GM19351 (cell line): ENCODE results near the gene LRRC8C.
A peak's percentile ranks its signal among the peaks of the same experiment; 100 is the strongest.

Experiments used
- ATAC-seq: cut with Tn5 transposase; IDR thresholded peaks from one replicate; pipeline ENCODE4 v1.9.1; 2021; ENCODE audit warnings: mild to moderate bottlenecking, moderate library complexity; ENCODE audit not compliant: unreplicated experiment

LRRC8C gene

DNA sequence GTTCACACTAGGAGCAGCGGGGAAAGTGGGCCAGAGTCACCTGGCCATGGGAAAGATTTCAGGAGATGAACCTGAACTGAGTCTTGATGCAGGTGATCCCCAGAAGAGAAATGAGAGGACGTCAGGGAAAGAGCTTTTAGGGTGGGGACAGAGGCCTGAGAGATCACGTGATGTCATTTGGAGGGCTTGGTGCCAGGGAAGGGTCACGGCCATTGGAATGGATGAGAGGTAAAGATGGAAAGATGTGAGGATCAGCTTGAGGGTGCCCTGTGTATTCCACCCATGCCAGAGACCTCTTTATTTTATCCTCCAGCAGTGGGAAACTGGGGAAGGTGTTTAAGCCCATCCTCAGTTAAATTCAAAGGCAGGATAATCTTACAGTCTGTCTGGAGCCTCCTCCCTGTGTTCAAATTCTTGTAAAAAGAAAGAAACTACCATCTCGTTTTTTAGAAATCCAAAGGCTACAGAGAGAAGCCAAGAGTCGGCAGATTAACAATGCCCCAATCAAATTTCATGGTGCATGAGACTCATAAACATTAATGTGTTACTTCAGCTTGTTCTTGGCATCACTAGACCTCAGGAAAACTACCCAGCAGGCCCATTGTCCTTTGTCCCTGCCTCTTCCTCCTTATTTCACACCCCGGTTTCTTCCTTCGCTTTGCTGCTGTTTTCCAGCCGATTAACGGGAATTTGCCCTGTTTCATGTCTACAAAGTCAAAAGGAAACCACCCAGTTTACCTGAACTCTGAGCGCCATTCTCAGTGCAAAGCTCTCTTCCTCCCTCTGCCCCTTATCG lies 94.8 kb downstream of the LRRC8C start:
- ATAC-seq: no peak

DNA sequence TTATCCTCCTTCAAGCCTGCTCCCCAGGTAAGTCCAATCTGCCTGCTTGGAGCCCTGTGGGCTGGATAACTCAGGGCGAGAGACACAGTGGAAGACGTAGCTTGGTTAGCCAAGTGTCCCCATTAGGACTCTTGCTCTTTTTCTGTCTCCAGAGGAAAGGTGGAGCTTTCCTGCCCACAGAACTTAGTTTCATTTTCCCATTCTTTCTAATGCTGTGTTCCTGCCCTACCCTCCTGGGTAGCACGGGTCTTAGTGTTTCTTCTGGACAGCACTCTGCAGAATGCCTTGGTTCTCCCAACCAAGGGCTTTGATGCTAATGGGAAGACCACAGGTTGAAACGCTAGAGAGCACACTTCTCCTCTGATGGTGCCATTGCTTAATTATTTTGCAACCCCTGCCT lies 95.5 kb downstream of the LRRC8C start:
- no peak for ATAC-seq

DNA sequence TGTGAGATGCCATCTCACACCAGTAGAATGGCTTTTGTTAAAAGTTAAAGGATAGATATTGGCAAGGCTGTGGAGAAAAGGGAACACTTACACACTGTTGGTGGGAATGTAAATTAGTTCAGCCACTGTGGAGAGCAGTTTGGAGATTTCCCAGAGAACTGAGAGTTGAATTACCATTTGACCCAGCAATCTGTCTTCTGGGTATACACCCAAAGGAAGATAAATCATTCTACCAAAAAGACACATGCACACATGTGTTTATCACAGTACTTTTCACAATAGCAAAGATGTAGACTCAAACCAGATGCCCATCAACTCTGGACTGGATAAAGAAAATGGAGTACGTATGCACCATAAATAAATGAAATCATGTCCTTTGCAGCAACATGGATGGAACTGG lies 99.3 kb downstream of the LRRC8C start:
- ATAC-seq: no peak

DNA sequence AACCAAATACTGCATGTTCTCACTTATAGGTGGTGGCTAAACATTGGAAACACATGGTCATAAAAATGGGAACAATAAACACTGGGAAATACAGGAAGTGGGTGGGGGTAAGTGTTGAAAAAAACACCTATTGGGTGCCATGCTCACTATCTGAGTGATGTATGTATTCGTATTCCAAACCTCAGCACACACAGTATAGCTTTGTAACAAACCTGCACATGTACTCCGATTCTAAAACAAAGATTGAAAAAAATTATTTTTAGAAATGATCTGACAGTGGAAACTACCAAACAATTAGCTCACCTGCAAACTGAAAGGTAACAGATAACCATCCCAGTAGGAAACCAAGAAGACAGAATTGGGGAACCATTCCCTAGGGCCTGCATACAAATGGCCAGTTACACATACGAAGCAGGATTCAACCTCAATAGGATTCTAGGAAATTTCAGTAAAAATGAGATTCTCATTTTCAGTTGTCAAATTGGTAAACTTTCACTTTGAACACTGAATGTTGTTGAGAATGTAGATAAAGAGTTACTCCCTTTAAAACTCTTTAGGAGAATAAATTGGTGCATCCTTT lies 99.8 kb downstream of the LRRC8C start:
- ATAC-seq: no peak

DNA sequence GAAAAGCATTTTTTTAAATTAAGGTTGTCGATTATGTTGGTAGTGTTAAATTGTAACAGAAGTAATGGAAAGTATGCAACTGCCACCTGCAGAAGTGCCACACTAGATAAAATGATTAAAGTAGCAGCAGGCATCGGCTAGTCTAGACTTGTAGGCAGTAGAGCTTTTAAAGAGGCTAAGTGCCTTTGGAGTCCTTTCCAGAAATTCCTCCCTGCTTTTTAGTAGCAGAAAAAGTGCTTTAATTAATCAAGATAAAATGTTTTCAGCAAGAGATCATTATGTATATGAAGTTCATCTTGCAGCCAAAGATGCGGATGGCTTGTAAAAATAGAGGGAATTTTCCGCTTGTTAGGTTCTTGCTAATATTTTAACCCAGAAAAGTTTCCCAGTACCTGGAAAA lies 100.8 kb downstream of the LRRC8C start:
- no peak for ATAC-seq

DNA sequence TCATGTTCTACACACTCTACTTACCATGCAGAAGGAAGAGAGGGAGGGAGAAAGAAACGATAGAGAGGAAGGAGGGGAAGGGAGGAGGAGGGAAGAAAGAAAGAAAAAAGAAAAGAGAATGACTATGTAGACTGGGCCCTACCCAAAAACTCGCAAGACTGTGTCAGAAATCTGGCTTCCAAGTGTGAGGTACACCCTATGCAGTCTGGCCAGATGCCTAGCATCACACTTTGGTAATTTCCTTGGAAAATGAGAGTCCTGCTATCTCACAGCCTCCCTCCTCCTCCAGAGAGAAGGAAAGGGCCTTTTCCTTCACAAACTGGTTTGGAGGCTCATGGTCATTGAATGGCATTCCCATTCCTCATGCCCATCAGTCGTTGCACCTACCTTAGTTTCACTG lies 101.5 kb downstream of the LRRC8C start:
- no peak for ATAC-seq

DNA sequence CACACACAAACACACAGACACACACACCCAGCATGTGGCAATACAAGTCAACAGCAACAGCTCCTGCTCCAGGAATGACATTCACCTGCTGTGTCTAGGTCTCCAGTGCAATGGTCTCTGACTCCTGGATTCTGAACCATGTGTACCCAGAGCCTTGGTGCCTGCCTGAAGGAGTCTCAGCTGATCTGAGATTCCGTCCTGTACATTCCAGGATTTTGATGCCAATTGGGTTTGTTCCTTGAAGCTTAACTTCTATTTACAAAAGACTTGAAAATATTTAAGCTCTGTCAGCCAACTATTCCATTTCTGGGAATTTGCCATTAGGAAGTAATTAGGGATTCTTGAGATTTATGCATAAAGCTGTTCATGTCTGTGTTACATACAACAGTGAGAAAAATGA lies 102.6 kb downstream of the LRRC8C start:
- no peak for ATAC-seq

DNA sequence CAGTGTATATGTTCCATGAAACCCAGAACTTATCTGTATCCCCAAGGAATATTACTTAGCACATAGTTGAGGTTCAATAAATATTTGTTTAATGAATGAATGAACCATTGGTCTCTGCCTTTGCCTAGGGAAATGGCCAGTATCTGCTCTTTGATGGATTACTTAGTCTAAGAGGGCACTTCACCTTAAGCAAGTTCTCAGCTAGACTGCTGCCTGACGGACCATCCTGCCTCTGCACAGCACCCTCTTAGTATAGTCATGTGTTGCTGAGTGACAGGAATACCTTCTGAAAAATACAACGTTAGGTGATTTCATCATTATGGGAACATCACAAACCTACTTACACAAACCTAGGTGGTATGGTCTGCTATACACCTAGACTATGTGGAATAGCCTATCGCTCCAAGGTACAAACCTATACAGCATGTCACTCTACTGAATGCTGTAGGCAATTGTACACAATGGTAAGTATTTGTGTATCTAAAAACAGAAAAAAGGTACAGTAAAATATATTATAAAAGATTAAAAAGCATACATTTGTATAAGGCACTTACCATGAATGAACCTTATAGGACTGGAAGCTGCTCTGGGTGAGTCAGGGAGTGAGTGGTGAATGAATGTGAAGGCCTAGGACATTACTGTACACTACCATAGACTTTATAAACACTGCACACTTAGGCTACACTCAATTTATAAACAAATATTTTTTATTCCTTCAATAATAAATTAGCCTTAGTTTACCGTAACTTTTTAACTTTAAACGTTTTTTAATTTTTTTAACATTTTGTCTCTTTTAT lies 104.2 kb downstream of the LRRC8C start:
- ATAC-seq: no peak

DNA sequence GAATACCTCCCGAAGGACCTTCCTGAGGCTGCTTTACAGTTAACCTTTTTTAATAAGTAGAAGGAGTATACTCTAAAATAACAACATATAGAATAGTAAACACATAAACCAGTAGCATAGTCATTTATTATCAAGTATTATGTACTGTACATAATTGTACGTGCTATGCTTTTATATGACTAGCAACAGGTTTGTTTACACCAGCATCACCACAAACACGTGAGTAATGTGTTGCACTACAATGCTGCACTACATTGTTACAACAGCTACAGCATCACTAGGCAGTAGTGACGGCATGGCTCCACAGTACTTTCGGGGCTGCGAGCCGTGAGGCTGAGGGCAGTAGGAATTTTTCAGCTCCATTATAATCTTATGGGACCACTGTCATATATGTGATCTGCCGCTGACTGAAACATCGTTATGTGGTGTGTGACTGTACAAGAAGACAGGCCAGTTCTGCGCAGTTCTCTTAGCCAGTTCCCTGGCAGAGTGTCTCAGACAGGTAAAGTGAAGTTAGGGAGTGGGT lies 105.1 kb downstream of the LRRC8C start:
- ATAC-seq: no peak

DNA sequence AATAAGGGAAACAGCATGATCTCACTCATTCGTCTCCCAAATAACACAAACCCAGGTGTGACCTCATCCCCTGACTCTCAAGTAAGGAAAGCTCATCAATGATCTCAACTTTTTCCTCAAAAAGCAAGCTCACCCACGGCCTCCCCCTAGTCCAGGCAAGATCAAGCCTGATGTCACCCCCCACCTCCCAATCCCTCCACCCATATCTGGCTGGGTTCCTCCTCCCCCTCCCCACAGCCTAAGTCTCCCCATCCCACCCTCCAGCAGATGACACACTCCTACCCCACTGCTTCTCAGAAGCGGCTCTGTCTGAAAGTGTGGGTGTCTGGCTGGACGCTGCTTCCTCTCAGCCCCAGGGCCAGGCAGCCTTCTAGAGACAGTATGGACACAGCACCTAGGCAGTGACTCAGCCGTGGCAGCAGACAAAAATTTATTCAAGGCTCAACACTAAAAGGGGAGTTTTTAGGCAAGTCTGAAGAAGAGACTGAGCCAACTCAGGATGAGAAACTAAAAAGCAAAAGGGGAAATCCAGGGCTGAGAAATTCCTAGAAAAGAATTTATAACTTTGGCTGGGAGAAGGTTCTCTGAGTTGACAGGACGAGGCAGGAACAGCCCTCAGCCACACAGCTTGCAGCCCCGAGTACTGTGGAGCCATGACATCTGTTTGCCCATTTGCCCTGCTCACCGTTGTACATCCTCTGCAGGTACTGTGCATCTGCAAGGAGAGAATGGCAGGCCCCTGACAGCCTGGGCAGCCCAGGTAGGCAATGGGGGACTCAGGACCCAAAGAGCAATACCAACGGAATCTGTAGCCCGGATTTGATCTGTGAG lies 106.3 kb downstream of the LRRC8C start:
- no peak for ATAC-seq

DNA sequence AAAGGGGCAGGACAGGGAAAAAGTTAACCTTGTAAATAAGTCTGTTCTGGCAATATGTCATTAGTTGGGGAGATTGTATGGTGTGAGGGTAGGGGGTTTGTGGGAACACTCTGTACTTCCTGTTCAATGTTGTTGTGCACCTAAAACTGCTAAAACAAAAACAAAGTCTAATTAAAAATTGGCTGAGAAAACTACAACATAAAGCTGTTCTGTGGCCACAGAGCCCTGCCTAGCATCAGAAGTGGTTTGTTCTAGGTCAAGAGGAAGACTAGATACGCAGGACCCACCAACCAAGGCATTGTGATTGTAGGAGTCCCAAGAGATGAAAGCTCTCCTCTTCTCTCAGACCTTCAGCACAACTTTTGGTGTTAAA lies 106.9 kb downstream of the LRRC8C start:
- no peak for ATAC-seq

DNA sequence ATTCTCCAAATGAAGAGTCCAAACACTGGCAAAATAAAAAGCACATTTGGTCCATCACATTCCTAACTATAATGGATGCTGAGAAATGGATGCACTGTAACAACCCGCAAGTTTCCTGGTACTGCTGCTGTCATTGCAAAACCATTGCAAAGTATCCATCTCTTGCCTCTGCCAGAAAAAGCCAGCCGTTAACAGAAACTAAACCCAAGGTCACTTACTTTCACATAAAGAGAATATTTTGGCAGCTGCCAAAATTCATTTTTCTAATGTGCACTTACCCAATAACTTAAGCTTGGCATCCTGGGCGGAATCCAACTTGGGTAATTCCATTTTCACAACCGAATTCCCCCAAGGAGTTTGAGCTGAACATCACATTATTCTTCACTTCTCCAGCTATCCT lies 110.9 kb downstream of the LRRC8C start:
- ATAC-seq: no peak

DNA sequence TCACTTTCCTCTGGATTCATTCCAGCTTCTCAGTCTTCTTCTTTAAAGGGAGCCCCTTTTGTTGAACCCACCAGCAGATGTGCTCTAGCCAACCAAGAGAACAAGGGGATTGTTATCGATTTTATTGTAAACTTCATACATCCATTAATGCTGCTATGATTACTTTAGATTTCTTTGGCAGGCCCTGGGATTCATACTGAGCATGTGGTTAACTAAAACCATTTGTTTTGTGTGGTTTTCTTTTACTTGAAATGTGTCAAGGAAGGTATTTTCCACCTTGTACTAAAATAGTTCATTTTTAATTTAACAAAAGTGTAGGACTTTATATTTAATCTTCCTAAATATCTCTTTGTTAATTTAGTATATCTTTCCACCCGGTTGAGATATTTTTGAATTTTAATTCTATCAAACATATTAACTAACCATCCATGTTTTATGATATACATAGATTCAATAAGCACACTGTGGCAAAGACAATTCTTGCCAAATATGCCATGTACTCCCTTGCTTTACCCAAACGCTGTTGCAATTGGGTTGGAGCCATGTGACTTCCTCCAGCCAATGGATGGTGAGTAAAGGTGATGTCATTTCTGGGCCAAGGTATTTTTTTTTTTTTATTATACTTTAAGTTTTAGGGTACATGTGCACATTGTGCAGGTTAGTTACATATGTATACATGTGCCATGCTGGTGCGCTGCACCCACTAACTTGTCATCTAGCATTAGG lies 113.7 kb downstream of the LRRC8C start:
- no peak for ATAC-seq

DNA sequence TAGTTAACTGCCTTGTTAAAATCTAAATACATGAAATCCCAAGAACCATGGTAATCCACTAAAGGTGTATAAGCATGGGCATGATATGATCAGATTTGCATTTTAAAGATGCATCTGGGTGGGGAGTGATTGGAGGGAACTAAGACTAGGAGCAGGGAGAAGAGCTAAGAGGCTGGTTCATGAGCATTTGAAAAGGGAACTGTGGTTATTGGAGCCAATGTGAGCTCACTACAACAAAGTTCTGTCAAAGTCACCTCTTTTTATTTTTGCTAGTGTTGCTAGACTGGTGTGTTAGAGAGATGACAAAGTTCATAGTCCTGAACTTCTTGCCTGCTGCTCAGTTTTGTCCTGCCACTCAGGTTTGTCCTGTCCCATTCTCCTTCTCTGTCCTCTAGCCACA lies 120.8 kb downstream of the LRRC8C start:
- ATAC-seq: no peak

DNA sequence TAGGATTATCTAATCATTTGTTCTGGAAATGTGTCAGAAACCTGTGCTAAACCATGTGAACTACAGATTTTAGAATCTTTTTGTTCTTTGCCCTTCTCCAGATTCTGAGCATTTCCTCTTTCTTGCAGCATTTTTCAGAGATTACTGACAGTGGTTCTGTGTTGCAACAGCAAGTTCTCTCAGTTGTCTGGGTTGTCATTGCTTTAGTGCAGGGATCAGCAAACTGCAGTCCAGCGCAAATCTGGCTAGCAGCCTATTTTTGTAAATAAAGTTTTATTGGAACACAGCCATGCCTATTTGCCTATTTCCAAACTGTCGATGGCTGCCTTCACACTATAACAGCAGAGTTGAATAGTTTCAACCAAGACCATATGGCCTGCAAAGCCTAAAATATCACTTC lies 121.6 kb downstream of the LRRC8C start:
- no peak for ATAC-seq

DNA sequence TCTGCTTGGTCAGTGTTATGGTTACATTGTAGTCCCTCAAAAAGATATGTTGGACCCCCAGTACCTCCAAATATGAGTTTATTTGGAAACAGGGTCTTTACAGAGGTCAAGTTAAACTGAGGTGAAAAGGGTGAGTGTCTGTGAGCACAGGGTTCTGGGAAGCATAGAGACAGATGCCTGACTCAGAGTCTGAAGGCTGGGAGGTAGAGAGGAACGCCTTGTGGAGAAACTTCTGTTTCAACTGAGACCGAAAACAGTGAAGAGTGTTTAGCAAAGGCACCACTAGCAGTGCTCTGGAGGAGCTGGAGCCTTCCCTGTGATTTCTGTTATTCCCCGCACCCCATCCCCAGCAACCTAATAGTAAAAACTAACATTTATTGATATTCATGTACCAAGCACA lies 122.7 kb downstream of the LRRC8C start:
- ATAC-seq: no peak

DNA sequence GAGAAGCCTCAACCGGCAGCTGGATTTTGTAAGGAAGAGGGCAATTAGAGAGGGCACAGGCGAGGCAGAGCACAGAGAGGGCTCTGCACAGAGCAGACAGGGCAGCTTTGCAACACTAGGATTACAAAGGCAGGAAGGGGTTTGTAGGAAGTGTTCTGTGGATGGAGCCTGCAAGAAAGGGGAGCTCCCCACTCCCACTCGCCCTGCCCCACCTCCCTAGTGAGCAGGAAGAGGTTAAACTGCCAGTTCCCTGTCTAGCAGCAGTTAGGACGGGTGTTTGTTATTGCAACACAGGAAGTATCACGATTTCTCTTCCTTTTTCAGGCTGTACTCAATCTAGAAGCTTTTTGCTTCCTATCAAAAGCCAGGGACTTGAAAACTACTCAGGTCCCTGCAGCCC lies 124.6 kb downstream of the LRRC8C start:
- ATAC-seq: peak; percentile 68

DNA sequence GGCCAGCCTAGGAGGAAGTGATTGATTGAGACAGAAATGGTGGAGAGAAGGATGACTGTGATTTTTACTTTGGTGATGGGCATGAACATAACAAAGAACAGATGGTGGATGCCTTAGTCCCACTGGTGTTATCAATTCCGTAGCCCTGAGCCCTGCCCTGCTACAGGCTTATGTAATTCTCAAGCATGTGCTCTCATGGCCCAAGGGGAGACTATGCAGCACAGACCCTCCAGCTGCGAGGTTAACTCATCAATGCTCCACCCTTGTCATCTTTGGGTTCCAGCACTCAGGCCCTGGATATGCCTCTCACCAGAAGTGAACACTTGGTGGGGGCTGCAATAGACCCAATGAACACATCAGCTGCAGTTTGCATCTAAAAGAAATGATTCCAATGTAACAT lies 125.2 kb downstream of the LRRC8C start:
- ATAC-seq: no peak

DNA sequence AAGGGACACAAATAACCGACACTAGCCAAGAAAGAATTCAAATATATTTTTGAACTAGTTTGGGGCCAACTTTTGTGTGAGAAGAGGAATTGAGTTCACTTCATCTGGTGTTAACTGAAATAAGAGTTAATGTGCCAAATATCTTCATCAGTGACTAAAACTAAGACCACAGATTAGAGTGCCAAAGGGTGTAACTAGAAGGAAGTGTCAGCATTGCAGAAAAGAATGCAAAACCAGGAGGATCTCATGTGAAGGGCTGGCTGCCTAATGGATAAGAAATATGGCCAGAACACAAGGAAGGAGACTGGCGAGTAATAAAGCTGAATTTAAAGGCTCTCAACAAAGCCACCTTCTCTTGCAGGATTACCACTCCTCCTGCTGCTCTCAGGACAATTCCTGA lies 126.1 kb downstream of the LRRC8C start:
- ATAC-seq: no peak

DNA sequence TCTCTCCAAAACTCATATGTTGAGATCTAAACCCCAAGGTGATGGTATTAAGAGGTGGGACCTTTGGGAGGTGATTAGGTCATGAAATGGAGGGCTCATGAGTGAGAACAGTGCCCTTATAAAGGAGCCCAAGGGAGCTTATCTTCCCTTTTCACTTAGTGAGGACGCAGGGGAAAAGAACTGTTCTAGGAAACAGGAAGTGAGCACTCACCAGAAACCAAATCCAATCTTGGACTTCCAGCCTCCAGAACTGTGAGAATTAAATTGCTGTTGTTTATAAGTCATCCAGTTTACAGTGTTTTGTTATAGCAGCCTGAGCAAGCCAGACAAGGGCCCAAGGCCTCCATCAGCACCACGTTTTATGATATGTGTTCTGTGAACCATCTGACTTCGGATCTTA lies 127.6 kb downstream of the LRRC8C start:
- ATAC-seq: no peak
